ENCODE results near the gene ZBED2.

Gene ZBED2

GRCh38 chr3:111589303-111590142 is 5.6 kb downstream of the ZBED2 start (continued):
- TF ChIP-seq ZNF274 (IDR thresholded peaks at IDR 0.05; ENCODE audit: low read length), result no peak
- TF ChIP-seq ZNF274 (tag by site-specific recombination; IDR thresholded peaks at IDR 0.05; ENCODE audit: borderline replicate concordance), result no peak
- TF ChIP-seq ZNF510 (tag by site-specific recombination; IDR thresholded peaks at IDR 0.05; ENCODE audit: insufficient replicate concordance), result no peak
- no peak for TF ChIP-seq ZNF473 (tag by site-specific recombination; IDR thresholded peaks at IDR 0.05)
- TF ChIP-seq PRDM4 (tag by site-specific recombination; IDR thresholded peaks at IDR 0.05), result no peak
- TF ChIP-seq ZNF610 (tag by site-specific recombination; IDR thresholded peaks at IDR 0.05; ENCODE audit: borderline replicate concordance), result no peak

- Histone ChIP-seq H3K36me3 (ENCODE audit: control insufficient read depth in 2 of 2, insufficient read depth in 1 of 2, low read length in 2 of 2) (no peaks in the 10 kb centered on the region), H3K9me3 (ENCODE audit: control insufficient read depth, insufficient read depth, low read depth, low read length) (no peaks in the 10 kb centered on the region), H3K4me3 (ENCODE audit: low read depth, low read length) (no peak overlapping the region), H3K27ac (ENCODE audit: extremely low read depth, low read depth, low read length) (no peak overlapping the region), H3K4me1 (ENCODE audit: control insufficient read depth, insufficient read depth, low read length) (no peaks in the 10 kb centered on the region)
- ChIA-PET POLR2A (no interaction called here), CTCF (interaction anchor here (0.7 kb wide), 1 partner anchor 10 kb away, joined by 3 read pairs; no protein-coding TSS in a partner anchor)
- TF ChIP-seq ZNF350 (tag by site-specific recombination; IDR thresholded peaks at IDR 0.05), result no peak
- no peak for TF ChIP-seq ZSCAN5A (tag by site-specific recombination; IDR thresholded peaks at IDR 0.05)
- no peak for TF ChIP-seq ZNF600 (tag by site-specific recombination; IDR thresholded peaks at IDR 0.05)
- no peak for TF ChIP-seq ZBTB10 (tag by site-specific recombination; IDR thresholded peaks at IDR 0.05)
- no peak for TF ChIP-seq MZF1 (tag by site-specific recombination; IDR thresholded peaks at IDR 0.05; ENCODE audit: borderline replicate concordance)
- TF ChIP-seq ZNF701 (tag by site-specific recombination; IDR thresholded peaks at IDR 0.05), result no peak
- TF ChIP-seq ZNF10 (tag by site-specific recombination; IDR thresholded peaks at IDR 0.05), result no peak
These were observed 6.6 kb downstream of the ZBED2 start for GRCh38 chr3:111588527-111588926.

- ChIA-PET CTCF (no interaction called here), POLR2A (no interaction called here)
- no peak overlapping the region for H3K27ac ChIP-seq (ENCODE audit: extremely low read depth, low read depth, low read length)
- no peaks in the 10 kb centered on the region for H3K9me3 ChIP-seq (ENCODE audit: control insufficient read depth, insufficient read depth, low read depth, low read length)
- no peaks in the 10 kb centered on the region for H3K36me3 ChIP-seq (ENCODE audit: control insufficient read depth in 2 of 2, insufficient read depth in 1 of 2, low read length in 2 of 2)
- H3K4me3 ChIP-seq (ENCODE audit: low read depth, low read length), result no peak overlapping the region
- no peaks in the 10 kb centered on the region for H3K4me1 ChIP-seq (ENCODE audit: control insufficient read depth, insufficient read depth, low read length)
- no peak for TF ChIP-seq ZNF658 (tag by site-specific recombination; IDR thresholded peaks at IDR 0.05)
- no peak for TF ChIP-seq ZNF391 (tag by site-specific recombination; IDR thresholded peaks at IDR 0.05; ENCODE audit: borderline replicate concordance, low read depth)
- TF ChIP-seq KLF7 (tag by site-specific recombination; IDR thresholded peaks at IDR 0.05; ENCODE audit: borderline replicate concordance), result no peak
- no peak for TF ChIP-seq ZNF426 (tag by site-specific recombination; IDR thresholded peaks at IDR 0.05)
- TF ChIP-seq ZNF521 (tag by site-specific recombination; IDR thresholded peaks at IDR 0.05), result no peak
- TF ChIP-seq YY1 (tag by site-specific recombination; IDR thresholded peaks at IDR 0.05), result no peak
- TF ChIP-seq BCL6B (tag by site-specific recombination; IDR thresholded peaks at IDR 0.05), result no peak
- TF ChIP-seq ZNF571 (tag by site-specific recombination; IDR thresholded peaks at IDR 0.05), result no peak
- TF ChIP-seq ZNF274 (IDR thresholded peaks at IDR 0.05; ENCODE audit: low read length), result no peak
- no peak for TF ChIP-seq ZNF274 (tag by site-specific recombination; IDR thresholded peaks at IDR 0.05; ENCODE audit: borderline replicate concordance)
- no peak for TF ChIP-seq ZNF433 (tag by site-specific recombination; IDR thresholded peaks at IDR 0.05; ENCODE audit: low read depth)
- no peak for TF ChIP-seq ZNF830 (tag by site-specific recombination; IDR thresholded peaks at IDR 0.05; ENCODE audit: low read depth)
- no peak for TF ChIP-seq OVOL3 (tag by site-specific recombination; IDR thresholded peaks at IDR 0.05)
- TF ChIP-seq ZNF169 (tag by site-specific recombination; IDR thresholded peaks at IDR 0.05), result no peak
These were observed 9.9 kb downstream of the ZBED2 start for GRCh38 chr3:111585217-111585616.
